C4-2B (cell line): ENCODE data around the gene RPRD1B.

ENCODE experiments used
- H3K27ac ChIP-seq: fragments of 450-650 bp; 2 replicates; pipeline ENCODE4 v1.5.1; 2017
- CTCF ChIP-seq: fragments of 450-650 bp; conservative IDR thresholded peaks from 2 replicates; pipeline ENCODE4 v1.5.1; 2017; ENCODE audit warnings: mild to moderate bottlenecking
- ZFX ChIP-seq: fragments of 450-650 bp; IDR thresholded peaks from 2 replicates; pipeline ENCODE4 v1.6.1; 2017

Gene RPRD1B

GRCh38 chr20:38046572-38046971, 13.0 kb downstream of the RPRD1B start:
- TF ChIP-seq ZFX: no peak
- TF ChIP-seq CTCF: no peak

GRCh38 chr20:38049800-38050199, 16.3 kb downstream of the RPRD1B start:
- peak overlapping the region; percentile 13; the same call in 1 of the 2 replicates for H3K27ac ChIP-seq
- TF ChIP-seq CTCF (no peak), ZFX (no peak)

More at GRCh38 chr20:38046572-38046971, 13.0 kb downstream of the RPRD1B start:
- no peak overlapping the region for H3K27ac ChIP-seq

- TF ChIP-seq ZFX (no peak), CTCF (no peak)
- H3K27ac ChIP-seq: no peak overlapping the region
These were observed 17.1 kb downstream of the RPRD1B start for GRCh38 chr20:38050686-38051085.

GRCh38 chr20:38052870-38053269, 19.3 kb downstream of the RPRD1B start:
- TF ChIP-seq CTCF (no peak), ZFX (no peak)
- H3K27ac ChIP-seq: no peak overlapping the region

- TF ChIP-seq CTCF (no peak), ZFX (no peak)
These were observed 21.1 kb downstream of the RPRD1B start for GRCh38 chr20:38054647-38055046.

GRCh38 chr20:38055294-38055693, 21.7 kb downstream of the RPRD1B start:
- no peak overlapping the region for H3K27ac ChIP-seq
- TF ChIP-seq ZFX (no peak), CTCF (no peak)

More at GRCh38 chr20:38054647-38055046, 21.1 kb downstream of the RPRD1B start:
- no peak overlapping the region for H3K27ac ChIP-seq

GRCh38 chr20:38055848-38056247, 22.3 kb downstream of the RPRD1B start:
- H3K27ac ChIP-seq: no peak overlapping the region
- TF ChIP-seq ZFX: no peak
- no peak for TF ChIP-seq CTCF
